A549 (cell line): ENCODE measurements around the gene GFOD2. TPM values are rescaled to one million over a fixed set of nuclear protein-coding genes. Genes with fewer than 3 reads are reported as not detected.

Source experiments
- ATAC-seq, 2 experiments: fragments of 200-7000 bp in 1 of 2; fragments of >200 bp in 1 of 2; cut with Nextera tagmentation in 1 of 2; cut with Tn5 transposase in 1 of 2; 3 replicates each; pipeline versions ENCODE4 v1.8.0 to v1.9.1; 2018 to 2020; ENCODE audit warnings: mild to moderate bottlenecking in 1 of 2, moderate library complexity in 1 of 2
- CTCF ChIA-PET: fragments of 300-600 bp; sonication (Branson Sonifier 250); formaldehyde crosslinking; extraction: SDS; loops from one replicate; lab custom pipeline; 2021; ENCODE audit warnings: antibody characterized with exemption, inconsistent platforms; lab: Yijun Ruan, JAX
- POLR2A ChIA-PET: fragments of 350-600 bp; formaldehyde crosslinking; extraction: SDS; loops from one replicate; lab custom pipeline; 2021; ENCODE audit warnings: antibody characterized with exemption, inconsistent platforms; lab: Yijun Ruan, JAX
- DNase-seq, 2 experiments: peaks; one replicate each; pipeline versions ENCODE4 v3.0.0 to v3.0.0-alpha.2; 2011 to 2016; ENCODE audit warnings: low read depth in 1 of 2, low spot score in 1 of 2
- FAIRE-seq: peaks from 2 replicates; lab custom pipeline; 2011; peaks lifted over from hg19 to GRCh38; lab: Jason Lieb, UNC
- H3K27ac ChIP-seq, 2 experiments: fragments of >200 bp; sonication (Bioruptor Twin); formaldehyde crosslinking; 3 replicates each; pipeline ENCODE4 v1.5.1; 2016 to 2017
- H3K4me1 ChIP-seq: fragments of >200 bp; sonication (Bioruptor Twin); formaldehyde crosslinking; 3 replicates; pipeline ENCODE4 v1.6.1; 2016
- H3K4me2 ChIP-seq: fragments of >200 bp; sonication (Bioruptor Twin); formaldehyde crosslinking; 3 replicates; pipeline ENCODE4 v1.6.1; 2016
- H3K4me3 ChIP-seq: fragments of >200 bp; sonication (Bioruptor Twin); formaldehyde crosslinking; 3 replicates; pipeline ENCODE4 v1.5.1; 2016
- H3K9me3 ChIP-seq: fragments of >200 bp; sonication (Bioruptor Twin); formaldehyde crosslinking; 3 replicates; pipeline ENCODE4 v1.6.1; 2016
- CBX2 ChIP-seq: fragments of 200-600 bp; sonication (generic); IDR thresholded peaks from 2 replicates; pipeline ENCODE4 v1.6.1; 2016; ENCODE audit warnings: low read depth, mild to moderate bottlenecking, borderline replicate concordance
- EHMT2 ChIP-seq: fragments of 200-600 bp; sonication (generic); IDR thresholded peaks from 2 replicates; pipeline ENCODE4 v1.6.1; 2016; ENCODE audit warnings: antibody characterized with exemption, low read depth, mild to moderate bottlenecking, moderate library complexity
- EP300 ChIP-seq, 2 experiments: fragments of >200 bp; sonication (Bioruptor Twin); formaldehyde crosslinking; IDR thresholded peaks; 2 replicates in 1 of 2; 3 replicates in 1 of 2; pipeline ENCODE4 v1.6.1; 2016 to 2017
- FOSB ChIP-seq: fragments of 250-450 bp; sonication (Bioruptor Pico); IDR thresholded peaks from 2 replicates; pipeline ENCODE4 v1.5.0; 2020; ENCODE audit warnings: mild to moderate bottlenecking, moderate library complexity
- FOXS1 ChIP-seq: fragments of 250-450 bp; sonication (Bioruptor Pico); IDR thresholded peaks from 2 replicates; pipeline ENCODE4 v1.5.0; 2020; ENCODE audit warnings: mild to moderate bottlenecking, moderate library complexity
- GATA3 ChIP-seq: IDR thresholded peaks from 2 replicates; pipeline ENCODE4 v1.6.1; 2012; ENCODE audit warnings: borderline replicate concordance
- HDAC2 ChIP-seq: fragments of 200-600 bp; sonication (generic); IDR thresholded peaks from 2 replicates; pipeline ENCODE4 v1.6.1; 2016
- HEYL ChIP-seq: fragments of 250-450 bp; sonication (Bioruptor Pico); IDR thresholded peaks from 2 replicates; pipeline ENCODE4 v1.8.0; 2021; ENCODE audit warnings: mild to moderate bottlenecking, moderate library complexity
- NPAS2 ChIP-seq: fragments of 250-450 bp; sonication (Bioruptor Pico); IDR thresholded peaks from 2 replicates; pipeline ENCODE4 v1.8.0; 2022; ENCODE audit warnings: mild to moderate bottlenecking, moderate library complexity, borderline replicate concordance
- PHF8 ChIP-seq: fragments of 200-600 bp; sonication (generic); IDR thresholded peaks from 2 replicates; pipeline ENCODE4 v1.6.1; 2016; ENCODE audit warnings: low read depth, mild to moderate bottlenecking, antibody characterized with exemption, moderate library complexity, borderline replicate concordance
- RFX5 ChIP-seq: fragments of 450-650 bp; IDR thresholded peaks from 2 replicates; pipeline ENCODE4 v1.7.1; 2014; ENCODE audit warnings: antibody characterized with exemption, mild to moderate bottlenecking, moderate library complexity
- RNF2 ChIP-seq: fragments of 200-600 bp; sonication (generic); IDR thresholded peaks from 2 replicates; pipeline ENCODE4 v1.6.1; 2016; ENCODE audit warnings: low read depth, mild to moderate bottlenecking, antibody characterized with exemption, moderate library complexity, borderline replicate concordance
- TFCP2L1 ChIP-seq: fragments of 250-450 bp; sonication (Bioruptor Pico); IDR thresholded peaks from 2 replicates; pipeline ENCODE4 v1.5.0; 2021; ENCODE audit warnings: mild to moderate bottlenecking
- ZC3H11A ChIP-seq: fragments of 450-650 bp; IDR thresholded peaks from 2 replicates; pipeline ENCODE4 v1.6.1; 2014; ENCODE audit warnings: antibody characterized with exemption, mild to moderate bottlenecking
- ZNF302 ChIP-seq: fragments of 250-450 bp; sonication (Bioruptor Pico); IDR thresholded peaks from 2 replicates; pipeline ENCODE4 v1.9.0; 2021; ENCODE audit warnings: inconsistent platforms, mild to moderate bottlenecking, moderate library complexity
- ZSCAN20 ChIP-seq: fragments of 250-450 bp; sonication (Bioruptor Pico); IDR thresholded peaks from 2 replicates; pipeline ENCODE4 v1.8.0; 2022; ENCODE audit warnings: mild to moderate bottlenecking, moderate library complexity
- WGBS: methylation state at CpG from one replicate; pipeline ENCODE4 v1.1.6; 2017; ENCODE audit errors: missing lambda C conversion rate; 5-methylcytosine and 5-hydroxymethylcytosine counted together
- polyA plus RNA-seq, 4 experiments: library from polyadenylated mRNA; depleted of rRNA in 3 of 4; stranded (reverse); fragments of >200 nt; fragmentation: RNase III in 1 of 4; extraction: RNeasy Plus Mini Kit Qiagen cat#74134 plus additional on column Dnase treatment in 1 of 4; gene quantifications; 2 replicates in 3 of 4; 3 replicates in 1 of 4; pipeline ENCODE4 v1.2.3, GENCODE V29; 2011 to 2017
- TF ChIP-seq, protein P1 (sequence below): IDR thresholded peaks from 2 replicates; pipeline ENCODE4 v1.6.1; 2012; ENCODE audit warnings: low read depth, borderline replicate concordance
- TF ChIP-seq, protein P2 (sequence below): fragments of 450-650 bp; IDR thresholded peaks from 2 replicates; pipeline ENCODE4 v1.6.1; 2014; ENCODE audit warnings: antibody characterized with exemption
- TF ChIP-seq, protein P3 (sequence below): IDR thresholded peaks from 2 replicates; pipeline ENCODE4 v1.6.1; 2012

Gene GFOD2
- polyA plus RNA-seq, 2 of the 4 experiments (the other 2 are of a cell fraction): 10.3 to 16.4 TPM

DNA sequence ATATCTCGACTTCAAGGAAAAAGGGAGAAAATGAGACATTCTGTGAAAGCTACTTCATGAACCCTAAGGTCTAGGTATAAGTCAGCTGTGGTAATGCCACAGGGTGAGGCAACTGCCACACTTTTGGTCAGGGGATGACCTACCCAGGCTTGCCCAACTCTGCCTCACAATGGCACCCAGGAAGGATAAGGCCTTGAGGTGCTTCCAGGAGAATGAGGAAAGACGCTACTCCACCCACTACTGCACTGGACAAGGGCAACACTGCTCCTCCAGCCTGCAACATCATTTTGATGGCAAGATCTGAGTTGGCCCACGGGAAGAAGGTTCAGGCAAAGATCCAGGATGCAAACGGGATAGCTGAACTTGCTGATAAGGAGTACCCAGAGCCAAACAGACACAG is 22.0 kb upstream of the GFOD2 start (continued):
- TF ChIP-seq, protein P1, sequence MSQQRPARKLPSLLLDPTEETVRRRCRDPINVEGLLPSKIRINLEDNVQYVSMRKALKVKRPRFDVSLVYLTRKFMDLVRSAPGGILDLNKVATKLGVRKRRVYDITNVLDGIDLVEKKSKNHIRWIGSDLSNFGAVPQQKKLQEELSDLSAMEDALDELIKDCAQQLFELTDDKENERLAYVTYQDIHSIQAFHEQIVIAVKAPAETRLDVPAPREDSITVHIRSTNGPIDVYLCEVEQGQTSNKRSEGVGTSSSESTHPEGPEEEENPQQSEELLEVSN: no peak

DNA sequence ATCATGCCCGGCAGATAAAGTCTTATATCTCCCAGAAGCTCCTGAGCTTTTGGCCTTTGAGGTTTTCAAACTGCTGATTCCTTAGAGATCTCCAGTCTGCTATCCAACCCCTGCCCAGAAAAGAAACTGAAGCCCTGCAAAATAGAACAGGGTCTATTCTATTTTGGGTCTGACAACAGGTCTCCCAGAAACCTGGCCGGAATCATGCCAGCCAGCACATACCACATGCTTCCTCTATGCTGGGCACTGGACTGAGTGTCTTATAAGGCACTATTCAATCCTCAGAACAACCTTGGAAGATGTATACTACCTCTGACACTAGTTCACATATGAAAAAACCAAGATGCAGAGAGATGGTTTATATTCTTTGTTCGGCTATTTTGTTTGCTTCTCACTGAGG is 21.3 kb upstream of the GFOD2 start:
- Histone ChIP-seq H3K4me2 (no peak overlapping the region), H3K4me1 (no peaks in the 10 kb centered on the region), H3K4me3 (no peak overlapping the region), H3K9me3 (no peaks in the 10 kb centered on the region), H3K27ac (no peak overlapping the region)
- 98% methylated on average over 3 of the region's 3 CpGs for WGBS
- no peak for ATAC-seq
- POLR2A ChIA-PET: no interaction called here
- no peak for FAIRE-seq
- DNase-seq: no peak
- TF ChIP-seq TFCP2L1: no peak
- CTCF ChIA-PET: interaction anchor here (0.6 to 2.6 kb wide), 2 partner anchors 21 to 28 kb away, joined by 3 to 8 read pairs; partner anchors contain the start of gene GFOD2

DNA sequence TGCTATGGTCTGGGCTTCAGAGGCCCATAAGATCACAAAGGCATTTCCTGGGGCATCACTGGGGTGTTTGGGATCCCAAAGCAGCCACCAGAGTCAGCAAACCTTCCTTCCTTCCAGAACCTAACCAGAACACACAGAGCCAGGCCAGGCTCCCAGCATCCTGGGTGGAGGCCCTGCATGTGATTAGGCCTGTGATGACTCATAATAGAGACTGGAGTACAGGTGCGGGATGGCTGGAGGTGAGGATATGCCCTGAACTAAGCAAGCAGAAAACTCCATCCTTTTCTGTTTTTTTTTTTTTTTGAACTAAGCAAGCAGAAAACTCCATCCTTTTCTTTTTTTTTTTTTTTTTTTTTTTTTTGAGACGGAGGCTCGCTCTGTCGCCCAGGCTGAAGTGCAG is 17.7 kb upstream of the GFOD2 start:
- H3K4me3 ChIP-seq: no peak overlapping the region
- WGBS: 83% methylated on average over 1 of the region's 4 CpGs
- ATAC-seq: no peak
- no peaks in the 10 kb centered on the region for H3K4me1 ChIP-seq
- TF ChIP-seq, protein P2, sequence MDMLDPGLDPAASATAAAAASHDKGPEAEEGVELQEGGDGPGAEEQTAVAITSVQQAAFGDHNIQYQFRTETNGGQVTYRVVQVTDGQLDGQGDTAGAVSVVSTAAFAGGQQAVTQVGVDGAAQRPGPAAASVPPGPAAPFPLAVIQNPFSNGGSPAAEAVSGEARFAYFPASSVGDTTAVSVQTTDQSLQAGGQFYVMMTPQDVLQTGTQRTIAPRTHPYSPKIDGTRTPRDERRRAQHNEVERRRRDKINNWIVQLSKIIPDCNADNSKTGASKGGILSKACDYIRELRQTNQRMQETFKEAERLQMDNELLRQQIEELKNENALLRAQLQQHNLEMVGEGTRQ: no peak
- TF ChIP-seq ZC3H11A: no peak
- no peak for TF ChIP-seq FOSB (CRISPR knock-in tag)
- TF ChIP-seq PHF8: no peak
- TF ChIP-seq EHMT2: no peak
- no peak for TF ChIP-seq CBX2
- no peak for TF ChIP-seq HEYL (CRISPR knock-in tag)
- TF ChIP-seq ZSCAN20: no peak
- no peak for TF ChIP-seq RFX5
- no peak for TF ChIP-seq HDAC2
- no peak for TF ChIP-seq ZNF302 (CRISPR knock-in tag)
- ChIA-PET POLR2A (no interaction called here), CTCF (no interaction called here)
- FAIRE-seq: no peak
- no peak for DNase-seq
- H3K27ac ChIP-seq: no peak overlapping the region
- no peak overlapping the region for H3K4me2 ChIP-seq
- H3K9me3 ChIP-seq: no peaks in the 10 kb centered on the region

DNA sequence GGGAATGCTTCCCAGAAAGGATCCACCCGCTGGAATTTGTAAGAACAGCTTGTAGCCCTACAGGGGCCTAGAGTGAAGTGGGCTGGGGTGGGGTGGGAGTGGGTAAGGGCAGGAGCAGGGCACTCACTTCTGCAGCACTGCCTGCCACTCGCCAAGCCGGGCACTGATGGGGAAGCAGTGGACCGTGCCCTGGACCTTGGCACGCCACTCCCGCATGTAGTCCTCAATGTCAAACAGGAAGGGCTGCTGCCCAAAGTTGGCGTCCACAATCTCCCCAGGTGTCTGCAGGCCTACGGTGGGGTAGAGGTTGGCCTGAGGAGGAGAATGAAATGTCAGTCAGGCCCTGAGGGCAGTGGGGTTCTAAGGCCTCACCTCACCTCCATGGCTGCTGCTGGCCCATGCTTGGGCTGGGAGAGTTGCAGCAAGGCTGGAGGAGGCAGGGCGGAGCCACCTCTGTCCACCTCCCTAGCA is 15.7 kb upstream of the GFOD2 start:
- ATAC-seq: 0 out of 6 replicates have a peak, but pooled peaks of 1 of the 2 experiments have one; percentile 5
- H3K4me1 ChIP-seq: no peaks in the 10 kb centered on the region
- no peaks in the 10 kb centered on the region for H3K9me3 ChIP-seq
- no peak overlapping the region for H3K4me3 ChIP-seq
- no peak for TF ChIP-seq FOXS1 (CRISPR knock-in tag)
- TF ChIP-seq EP300 (IDR thresholded peaks at IDR 0.05): no peak
- TF ChIP-seq NPAS2 (CRISPR knock-in tag): no peak
- no peak for TF ChIP-seq GATA3
- TF ChIP-seq RNF2: no peak
- TF ChIP-seq, protein P1: no peak
- TF ChIP-seq, protein P3, sequence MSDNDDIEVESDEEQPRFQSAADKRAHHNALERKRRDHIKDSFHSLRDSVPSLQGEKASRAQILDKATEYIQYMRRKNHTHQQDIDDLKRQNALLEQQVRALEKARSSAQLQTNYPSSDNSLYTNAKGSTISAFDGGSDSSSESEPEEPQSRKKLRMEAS: no peak
- no peak for FAIRE-seq
- DNase-seq: no peak
- H3K27ac ChIP-seq: no peak overlapping the region
- 92% methylated on average over 9 of the region's 9 CpGs for WGBS
- ChIA-PET POLR2A (no interaction called here), CTCF (no interaction called here)
- H3K4me2 ChIP-seq: no peak overlapping the region
